ENCODE results near the gene SPNS2.

Gene SPNS2

DNA sequence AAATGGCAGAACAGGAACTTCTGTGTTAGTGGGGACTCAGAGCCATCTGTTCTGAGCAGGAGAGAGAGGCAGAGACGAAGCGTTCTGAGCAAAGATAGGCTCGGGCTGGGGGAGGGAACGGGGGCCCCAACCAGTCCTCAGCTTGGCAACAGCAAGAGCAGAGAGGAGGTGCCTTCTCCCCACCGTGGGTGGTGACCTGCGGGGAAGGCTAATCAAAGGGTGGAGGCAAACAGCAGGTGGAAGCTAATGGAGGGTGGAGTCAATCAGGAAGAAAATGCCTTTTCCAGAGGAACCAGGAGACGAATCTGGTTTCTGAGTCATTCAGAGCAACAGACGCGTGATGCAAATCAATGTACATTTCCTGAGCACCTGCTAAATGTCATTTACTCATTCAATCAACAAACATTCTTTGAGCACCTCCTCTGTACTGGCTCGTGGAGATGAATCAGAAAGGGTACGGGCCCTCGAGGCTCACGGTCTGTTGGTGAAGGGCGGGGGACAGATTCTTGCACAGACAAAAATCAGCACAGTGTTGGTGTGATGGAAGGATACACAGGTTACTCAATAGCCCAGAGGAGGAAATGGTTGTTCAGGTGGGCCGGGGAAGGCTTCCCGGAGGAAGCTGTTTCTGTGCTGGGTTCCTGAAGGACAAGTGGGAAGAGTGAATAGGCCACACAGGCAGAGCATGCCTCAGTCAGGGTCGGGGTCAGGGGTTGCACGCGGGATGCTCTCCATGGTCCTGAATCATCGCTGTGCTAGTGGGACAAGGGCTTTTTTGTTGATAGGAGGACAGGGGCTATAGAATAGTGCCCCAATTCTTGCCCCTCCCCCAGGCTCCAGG is 5.7 kb upstream of the SPNS2 start:
- in situ Hi-C loops (cut with MboI; ENCODE audit: low sequenced_read_pairs, unreplicated experiment), result no loop called here
- no peak for DNase-seq (ENCODE audit: low spot score)
- TF ChIP-seq, protein P1, sequence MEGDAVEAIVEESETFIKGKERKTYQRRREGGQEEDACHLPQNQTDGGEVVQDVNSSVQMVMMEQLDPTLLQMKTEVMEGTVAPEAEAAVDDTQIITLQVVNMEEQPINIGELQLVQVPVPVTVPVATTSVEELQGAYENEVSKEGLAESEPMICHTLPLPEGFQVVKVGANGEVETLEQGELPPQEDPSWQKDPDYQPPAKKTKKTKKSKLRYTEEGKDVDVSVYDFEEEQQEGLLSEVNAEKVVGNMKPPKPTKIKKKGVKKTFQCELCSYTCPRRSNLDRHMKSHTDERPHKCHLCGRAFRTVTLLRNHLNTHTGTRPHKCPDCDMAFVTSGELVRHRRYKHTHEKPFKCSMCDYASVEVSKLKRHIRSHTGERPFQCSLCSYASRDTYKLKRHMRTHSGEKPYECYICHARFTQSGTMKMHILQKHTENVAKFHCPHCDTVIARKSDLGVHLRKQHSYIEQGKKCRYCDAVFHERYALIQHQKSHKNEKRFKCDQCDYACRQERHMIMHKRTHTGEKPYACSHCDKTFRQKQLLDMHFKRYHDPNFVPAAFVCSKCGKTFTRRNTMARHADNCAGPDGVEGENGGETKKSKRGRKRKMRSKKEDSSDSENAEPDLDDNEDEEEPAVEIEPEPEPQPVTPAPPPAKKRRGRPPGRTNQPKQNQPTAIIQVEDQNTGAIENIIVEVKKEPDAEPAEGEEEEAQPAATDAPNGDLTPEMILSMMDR (IDR thresholded peaks at IDR 0.05; ENCODE audit: borderline replicate concordance, control extremely low read depth, extremely low read depth, insufficient read depth, missing control alignments), result no peak

DNA sequence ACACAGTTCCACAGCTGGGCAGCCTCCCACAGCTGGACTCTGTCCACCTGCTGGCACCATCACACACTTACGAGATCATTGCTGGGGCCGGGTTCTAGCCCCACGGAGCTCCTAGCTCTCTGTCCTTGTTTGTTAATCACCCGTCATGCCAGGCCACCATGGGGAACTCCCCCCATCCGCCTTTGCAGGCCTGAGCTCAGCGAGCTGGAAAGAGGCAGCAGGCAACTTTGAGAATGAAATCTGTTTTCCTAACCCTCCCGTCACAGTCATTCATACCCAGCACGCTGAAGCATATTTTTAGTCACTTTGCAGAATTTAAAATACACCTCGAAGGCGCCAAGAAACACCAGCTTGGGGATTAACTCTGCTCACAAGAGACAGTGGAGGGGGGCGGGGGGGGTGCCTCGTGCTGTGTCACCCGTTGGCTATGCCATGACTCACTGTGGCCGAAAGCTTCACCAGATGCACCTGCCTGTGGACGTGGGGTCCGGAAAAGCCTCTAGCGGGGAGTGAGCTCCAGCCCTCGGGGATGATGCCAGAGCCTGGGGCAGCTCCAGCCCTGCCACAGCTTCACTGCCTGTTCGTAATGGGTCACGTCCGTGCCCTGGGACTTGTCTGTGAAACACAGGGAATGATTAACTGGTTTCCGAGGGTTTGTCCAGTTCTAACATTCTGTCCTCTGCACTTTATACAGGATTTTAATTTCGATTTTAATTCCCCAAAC is 1.4 kb upstream of the SPNS2 start:
- no peak for DNase-seq (ENCODE audit: low spot score)
- in situ Hi-C loops (cut with MboI; ENCODE audit: low sequenced_read_pairs, unreplicated experiment), result no loop called here
- TF ChIP-seq, protein P1 (IDR thresholded peaks at IDR 0.05; ENCODE audit: borderline replicate concordance, control extremely low read depth, extremely low read depth, insufficient read depth, missing control alignments), result no peak

DNA sequence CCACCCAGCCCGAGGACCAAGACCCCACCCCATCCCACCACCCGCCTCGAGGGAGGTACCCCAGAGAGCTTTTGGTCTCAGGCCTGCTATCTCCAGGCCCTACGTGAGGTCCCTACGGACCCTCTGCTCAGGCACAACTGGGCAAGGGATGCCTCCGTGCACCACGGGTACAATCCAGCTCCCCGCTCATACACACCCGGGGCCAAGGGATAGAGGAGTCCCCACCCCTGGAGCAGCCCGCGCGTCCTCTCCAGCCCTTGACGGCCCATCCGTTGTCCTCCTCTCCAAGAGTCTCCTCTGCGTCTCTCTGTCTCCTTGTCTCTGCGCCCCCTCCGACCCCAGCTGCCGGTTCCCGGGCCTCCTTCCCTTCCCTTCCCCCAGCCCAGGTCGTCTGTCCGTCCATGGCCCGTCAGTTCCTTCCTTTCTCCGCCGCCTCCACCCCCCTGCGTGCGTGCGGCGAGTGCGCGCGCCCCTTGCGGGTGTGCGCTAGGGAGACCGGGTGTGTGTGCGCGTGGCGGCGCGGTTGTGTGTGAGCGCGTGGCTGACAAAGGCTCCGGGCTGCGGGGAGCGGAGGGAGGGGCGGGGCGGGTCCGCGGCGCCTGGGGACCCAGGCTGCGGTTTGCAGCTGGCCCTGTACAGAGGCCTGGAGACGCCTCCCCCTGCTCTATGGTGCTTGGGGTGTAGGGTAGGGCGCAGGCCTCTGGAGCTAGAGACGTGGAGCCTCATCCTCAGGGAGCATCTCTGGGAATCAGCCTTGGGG is 930 bp downstream of the SPNS2 start:
- DNase-seq (ENCODE audit: low spot score), result no peak
- TF ChIP-seq, protein P1 (IDR thresholded peaks at IDR 0.05; ENCODE audit: borderline replicate concordance, control extremely low read depth, extremely low read depth, insufficient read depth, missing control alignments), result no peak
- in situ Hi-C loops (cut with MboI; ENCODE audit: low sequenced_read_pairs, unreplicated experiment), result no loop called here

DNA sequence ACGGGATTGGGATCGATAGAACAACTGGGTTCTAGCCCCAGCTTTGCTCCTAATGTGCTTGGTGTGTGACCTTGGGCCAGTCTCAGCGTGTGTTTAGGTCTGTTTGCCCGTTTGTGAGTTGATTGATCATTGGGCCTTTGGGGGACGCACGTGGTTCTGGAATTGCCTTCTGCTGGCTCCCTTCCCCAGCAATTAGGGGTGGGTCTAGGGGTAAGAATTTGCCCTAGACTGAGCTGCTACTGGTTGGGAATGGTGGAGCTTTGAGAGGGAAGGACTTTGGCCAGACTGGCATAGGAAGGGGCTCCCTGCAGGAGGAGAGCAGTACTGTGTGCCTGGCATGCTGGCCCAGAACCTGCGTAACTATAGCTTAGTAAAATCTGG is 1.5 kb downstream of the SPNS2 start:
- no peak for DNase-seq (ENCODE audit: low spot score)

DNA sequence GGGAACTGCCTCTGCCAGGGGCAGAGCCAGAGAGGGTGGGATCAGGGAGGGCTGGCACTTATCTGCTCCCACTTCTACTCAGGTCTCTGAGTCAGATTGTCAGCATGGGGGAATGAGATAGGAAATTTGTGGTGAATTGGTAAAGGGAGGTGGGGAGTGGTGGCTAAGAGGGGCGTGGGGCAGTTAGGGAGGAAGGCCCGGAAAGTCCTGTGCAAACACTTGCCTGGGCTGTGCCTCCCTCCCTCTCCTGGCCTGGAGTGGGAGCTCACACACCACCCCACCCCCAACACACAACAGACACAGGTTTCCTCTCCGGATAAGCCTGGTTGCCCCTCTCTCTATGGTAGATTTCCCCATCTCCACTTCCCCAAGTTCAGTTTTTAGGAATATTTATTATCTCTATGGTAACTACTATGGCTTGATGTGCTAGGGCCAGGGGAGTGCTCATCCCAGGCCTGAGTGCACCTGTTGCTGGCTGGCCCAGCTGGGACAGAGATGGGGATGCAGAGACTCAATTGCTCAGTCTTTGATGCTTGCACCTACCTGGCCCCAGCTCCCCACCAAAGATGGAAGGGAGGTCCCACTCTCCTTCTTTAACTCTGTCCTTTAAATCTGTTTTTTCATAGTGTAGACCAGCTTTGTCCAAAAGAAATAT is 2.7 kb downstream of the SPNS2 start:
- TF ChIP-seq, protein P1 (IDR thresholded peaks at IDR 0.05; ENCODE audit: borderline replicate concordance, control extremely low read depth, extremely low read depth, insufficient read depth, missing control alignments), result no peak
- in situ Hi-C loops (cut with MboI; ENCODE audit: low sequenced_read_pairs, unreplicated experiment), result no loop called here
- no peak for DNase-seq (ENCODE audit: low spot score)

More for the DNA sequence above, 1.5 kb downstream of the SPNS2 start:
- in situ Hi-C loops (cut with MboI; ENCODE audit: low sequenced_read_pairs, unreplicated experiment), result no loop called here
- TF ChIP-seq, protein P1 (IDR thresholded peaks at IDR 0.05; ENCODE audit: borderline replicate concordance, control extremely low read depth, extremely low read depth, insufficient read depth, missing control alignments), result no peak
